ENCODE measurements around the gene DNM2.

DNA sequence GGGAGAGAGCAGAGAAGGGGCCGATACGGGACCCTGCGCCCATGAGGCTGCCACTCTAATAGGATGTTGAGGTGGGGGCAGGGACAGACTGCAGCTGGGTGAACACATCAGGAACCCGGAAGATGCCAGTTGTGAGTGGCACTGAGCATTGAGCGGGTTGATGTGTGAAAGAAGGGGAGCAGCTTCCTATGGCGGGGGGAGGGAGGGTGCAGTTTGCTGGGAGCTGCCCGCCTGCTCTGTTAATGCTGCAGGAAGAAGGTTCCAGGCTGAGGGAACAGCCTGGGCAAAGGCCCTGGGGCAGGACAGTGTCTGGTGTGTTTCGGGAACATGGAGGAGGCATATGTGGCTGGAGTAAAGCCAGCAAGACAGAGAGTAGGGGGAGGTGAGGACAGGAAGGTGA is 29.8 kb downstream of the DNM2 start:
- TF ChIP-seq, protein P1, sequence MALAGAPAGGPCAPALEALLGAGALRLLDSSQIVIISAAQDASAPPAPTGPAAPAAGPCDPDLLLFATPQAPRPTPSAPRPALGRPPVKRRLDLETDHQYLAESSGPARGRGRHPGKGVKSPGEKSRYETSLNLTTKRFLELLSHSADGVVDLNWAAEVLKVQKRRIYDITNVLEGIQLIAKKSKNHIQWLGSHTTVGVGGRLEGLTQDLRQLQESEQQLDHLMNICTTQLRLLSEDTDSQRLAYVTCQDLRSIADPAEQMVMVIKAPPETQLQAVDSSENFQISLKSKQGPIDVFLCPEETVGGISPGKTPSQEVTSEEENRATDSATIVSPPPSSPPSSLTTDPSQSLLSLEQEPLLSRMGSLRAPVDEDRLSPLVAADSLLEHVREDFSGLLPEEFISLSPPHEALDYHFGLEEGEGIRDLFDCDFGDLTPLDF (CRISPR knock-in tag; IDR thresholded peaks at IDR 0.05): no peak
- TF ChIP-seq, protein P2, sequence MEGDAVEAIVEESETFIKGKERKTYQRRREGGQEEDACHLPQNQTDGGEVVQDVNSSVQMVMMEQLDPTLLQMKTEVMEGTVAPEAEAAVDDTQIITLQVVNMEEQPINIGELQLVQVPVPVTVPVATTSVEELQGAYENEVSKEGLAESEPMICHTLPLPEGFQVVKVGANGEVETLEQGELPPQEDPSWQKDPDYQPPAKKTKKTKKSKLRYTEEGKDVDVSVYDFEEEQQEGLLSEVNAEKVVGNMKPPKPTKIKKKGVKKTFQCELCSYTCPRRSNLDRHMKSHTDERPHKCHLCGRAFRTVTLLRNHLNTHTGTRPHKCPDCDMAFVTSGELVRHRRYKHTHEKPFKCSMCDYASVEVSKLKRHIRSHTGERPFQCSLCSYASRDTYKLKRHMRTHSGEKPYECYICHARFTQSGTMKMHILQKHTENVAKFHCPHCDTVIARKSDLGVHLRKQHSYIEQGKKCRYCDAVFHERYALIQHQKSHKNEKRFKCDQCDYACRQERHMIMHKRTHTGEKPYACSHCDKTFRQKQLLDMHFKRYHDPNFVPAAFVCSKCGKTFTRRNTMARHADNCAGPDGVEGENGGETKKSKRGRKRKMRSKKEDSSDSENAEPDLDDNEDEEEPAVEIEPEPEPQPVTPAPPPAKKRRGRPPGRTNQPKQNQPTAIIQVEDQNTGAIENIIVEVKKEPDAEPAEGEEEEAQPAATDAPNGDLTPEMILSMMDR (IDR thresholded peaks at IDR 0.05): no peak
- TF ChIP-seq NR1H2 (CRISPR knock-in tag; IDR thresholded peaks at IDR 0.05): no peak
- no peak for TF ChIP-seq TEAD4 (CRISPR knock-in tag; IDR thresholded peaks at IDR 0.05)
- no peak for TF ChIP-seq EMX1 (CRISPR knock-in tag; IDR thresholded peaks at IDR 0.05)
- TF ChIP-seq, protein P3, sequence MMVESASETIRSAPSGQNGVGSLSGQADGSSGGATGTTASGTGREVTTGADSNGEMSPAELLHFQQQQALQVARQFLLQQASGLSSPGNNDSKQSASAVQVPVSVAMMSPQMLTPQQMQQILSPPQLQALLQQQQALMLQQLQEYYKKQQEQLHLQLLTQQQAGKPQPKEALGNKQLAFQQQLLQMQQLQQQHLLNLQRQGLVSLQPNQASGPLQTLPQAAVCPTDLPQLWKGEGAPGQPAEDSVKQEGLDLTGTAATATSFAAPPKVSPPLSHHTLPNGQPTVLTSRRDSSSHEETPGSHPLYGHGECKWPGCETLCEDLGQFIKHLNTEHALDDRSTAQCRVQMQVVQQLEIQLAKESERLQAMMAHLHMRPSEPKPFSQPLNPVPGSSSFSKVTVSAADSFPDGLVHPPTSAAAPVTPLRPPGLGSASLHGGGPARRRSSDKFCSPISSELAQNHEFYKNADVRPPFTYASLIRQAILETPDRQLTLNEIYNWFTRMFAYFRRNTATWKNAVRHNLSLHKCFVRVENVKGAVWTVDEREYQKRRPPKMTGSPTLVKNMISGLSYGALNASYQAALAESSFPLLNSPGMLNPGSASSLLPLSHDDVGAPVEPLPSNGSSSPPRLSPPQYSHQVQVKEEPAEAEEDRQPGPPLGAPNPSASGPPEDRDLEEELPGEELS (CRISPR knock-in tag; IDR thresholded peaks at IDR 0.05): no peak
- TF ChIP-seq NFYB (CRISPR knock-in tag; conservative IDR thresholded peaks at IDR 0.05; ENCODE audit: low read depth): no peak
- TF ChIP-seq, protein P4, sequence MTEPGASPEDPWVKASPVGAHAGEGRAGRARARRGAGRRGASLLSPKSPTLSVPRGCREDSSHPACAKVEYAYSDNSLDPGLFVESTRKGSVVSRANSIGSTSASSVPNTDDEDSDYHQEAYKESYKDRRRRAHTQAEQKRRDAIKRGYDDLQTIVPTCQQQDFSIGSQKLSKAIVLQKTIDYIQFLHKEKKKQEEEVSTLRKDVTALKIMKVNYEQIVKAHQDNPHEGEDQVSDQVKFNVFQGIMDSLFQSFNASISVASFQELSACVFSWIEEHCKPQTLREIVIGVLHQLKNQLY (CRISPR knock-in tag; IDR thresholded peaks at IDR 0.05): no peak
- TF ChIP-seq ATF1 (CRISPR knock-in tag; IDR thresholded peaks at IDR 0.05): no peak
- TF ChIP-seq, protein P5, sequence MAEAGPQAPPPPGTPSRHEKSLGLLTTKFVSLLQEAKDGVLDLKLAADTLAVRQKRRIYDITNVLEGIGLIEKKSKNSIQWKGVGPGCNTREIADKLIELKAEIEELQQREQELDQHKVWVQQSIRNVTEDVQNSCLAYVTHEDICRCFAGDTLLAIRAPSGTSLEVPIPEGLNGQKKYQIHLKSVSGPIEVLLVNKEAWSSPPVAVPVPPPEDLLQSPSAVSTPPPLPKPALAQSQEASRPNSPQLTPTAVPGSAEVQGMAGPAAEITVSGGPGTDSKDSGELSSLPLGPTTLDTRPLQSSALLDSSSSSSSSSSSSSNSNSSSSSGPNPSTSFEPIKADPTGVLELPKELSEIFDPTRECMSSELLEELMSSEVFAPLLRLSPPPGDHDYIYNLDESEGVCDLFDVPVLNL (CRISPR knock-in tag; IDR thresholded peaks at IDR 0.05; ENCODE audit: borderline replicate concordance, low read depth): no peak

Data from WTC11 (cell line).